Stimulated activated naive CD8-positive, alpha-beta T cell treated with anti-CD3 and anti-CD28 coated beads, Interleukin-15, Interleukin-2, amounts not matched to agents 100 U/mL and 50 U/mL, for 24 hours (primary cell): ENCODE data around the gene DLGAP3.
"Not testable (repeated sequence)": the region's sequence is repeated elsewhere in the genome, so short reads cannot be mapped to it uniquely, and the experiment has no call there.

Experiments used
- ATAC-seq: fragments of 150-1000 bp; cut with Tn5 transposase; one replicate; pipeline ENCODE4 v1.10.0; 2021
- DNase-seq: peaks from one replicate; pipeline ENCODE4 v3.0.0; 2021

Gene DLGAP3

GRCh38 chr1:34833711-34834110 is 95.7 kb downstream of the DLGAP3 start:
- DNase-seq (no peak), ATAC-seq (no peak)

GRCh38 chr1:34831721-34832246 is 97.7 kb downstream of the DLGAP3 start:
- ATAC-seq (no peak), DNase-seq (no peak)

- ATAC-seq: no peak
- no peak for DNase-seq
Measured at GRCh38 chr1:34829250-34829649, 100.2 kb downstream of the DLGAP3 start.

GRCh38 chr1:34828611-34829010 is 100.8 kb downstream of the DLGAP3 start:
- no peak for ATAC-seq
- DNase-seq: no peak

- no peak for ATAC-seq
- DNase-seq: no peak
Measured at GRCh38 chr1:34827341-34827941, 102.0 kb downstream of the DLGAP3 start.

GRCh38 chr1:34825455-34826091 is 103.9 kb downstream of the DLGAP3 start:
- ATAC-seq: no peak
- DNase-seq: no peak

GRCh38 chr1:34824817-34825454 is 104.5 kb downstream of the DLGAP3 start:
- ATAC-seq (no peak), DNase-seq (no peak)

GRCh38 chr1:34822202-34822601 is 107.2 kb downstream of the DLGAP3 start:
- DNase-seq (no peak), ATAC-seq (no peak)

- DNase-seq, ATAC-seq: not testable (repeated sequence)
Measured at GRCh38 chr1:34818862-34819261, 110.6 kb downstream of the DLGAP3 start.

GRCh38 chr1:34816778-34817177 is 112.7 kb downstream of the DLGAP3 start:
- no peak for DNase-seq
- no peak for ATAC-seq

- no peak for DNase-seq
- no peak for ATAC-seq
Measured at GRCh38 chr1:34816332-34816731, 113.1 kb downstream of the DLGAP3 start.
